GM06990 (cell line): ENCODE results near the gene CDH4.

Source experiments
- DNase-seq: peaks from one replicate; pipeline ENCODE4 v3.0.0-alpha.2; 2011; ENCODE audit not compliant: insufficient read length; ENCODE audit errors: extremely low read depth
- H3K27me3 ChIP-seq: replicated peaks from 2 replicates; pipeline ENCODE4 v1.6.0; 2011; ENCODE audit warnings: low read length; ENCODE audit not compliant: control insufficient read depth, insufficient read depth
- H3K36me3 ChIP-seq: 2 replicates; pipeline ENCODE4 v1.5.1; 2011; ENCODE audit warnings: low read length; ENCODE audit not compliant: control insufficient read depth, insufficient read depth
- H3K4me3 ChIP-seq: replicated peaks from 2 replicates; pipeline ENCODE4 v1.5.1; 2011; ENCODE audit warnings: low read depth, mild to moderate bottlenecking, control low read depth, low read length
- CTCF ChIP-seq: IDR thresholded peaks from 2 replicates; pipeline ENCODE4 v1.5.1; 2011; ENCODE audit warnings: low read length, control low read depth, mild to moderate bottlenecking, inconsistent platforms; ENCODE audit not compliant: insufficient read depth, poor library complexity, severe bottlenecking

CDH4 gene

GRCh38 chr20:61259741-61260140, 7.7 kb downstream of the CDH4 start:
- DNase-seq: no peak
- no peak for TF ChIP-seq CTCF
- Histone ChIP-seq H3K36me3 (no peaks in the 10 kb centered on the region), H3K4me3 (no peak overlapping the region), H3K27me3 (no peaks in the 10 kb centered on the region)

- H3K27me3 ChIP-seq: no peaks in the 10 kb centered on the region
- no peaks in the 10 kb centered on the region for H3K36me3 ChIP-seq
- no peak for DNase-seq
- H3K4me3 ChIP-seq: no peak overlapping the region
- no peak for TF ChIP-seq CTCF
These were observed 8.8 kb downstream of the CDH4 start for GRCh38 chr20:61260905-61261304.

GRCh38 chr20:61262036-61262435, 10.0 kb downstream of the CDH4 start:
- DNase-seq: no peak
- H3K36me3 ChIP-seq: no peaks in the 10 kb centered on the region
- TF ChIP-seq CTCF: no peak
- no peaks in the 10 kb centered on the region for H3K27me3 ChIP-seq
- H3K4me3 ChIP-seq: no peak overlapping the region

- no peak for DNase-seq
- TF ChIP-seq CTCF: no peak
- H3K27me3 ChIP-seq: no peaks in the 10 kb centered on the region
- H3K4me3 ChIP-seq: no peak overlapping the region
- H3K36me3 ChIP-seq: no peaks in the 10 kb centered on the region
These were observed 10.5 kb downstream of the CDH4 start for GRCh38 chr20:61262514-61262913.

- H3K4me3 ChIP-seq: no peak overlapping the region
- no peak for DNase-seq
- H3K36me3 ChIP-seq: no peaks in the 10 kb centered on the region
- no peaks in the 10 kb centered on the region for H3K27me3 ChIP-seq
- TF ChIP-seq CTCF: peak; percentile 44
These were observed 11.1 kb downstream of the CDH4 start for GRCh38 chr20:61263084-61263695.

GRCh38 chr20:61263938-61264337, 11.9 kb downstream of the CDH4 start:
- Histone ChIP-seq H3K4me3 (no peak overlapping the region), H3K27me3 (no peaks in the 10 kb centered on the region), H3K36me3 (no peaks in the 10 kb centered on the region)
- no peak for TF ChIP-seq CTCF
- DNase-seq: no peak
